22Rv1 (cell line): ENCODE measurements around the gene IRAK4.

ENCODE experiments used
- CTCF ChIP-seq: fragments of 450-650 bp; IDR thresholded peaks from 2 replicates; pipeline ENCODE4 v1.5.1; 2017; ENCODE audit warnings: mild to moderate bottlenecking
- ZFX ChIP-seq: fragments of 450-650 bp; IDR thresholded peaks from 2 replicates; pipeline ENCODE4 v1.6.1; 2017; ENCODE audit warnings: antibody characterized with exemption, borderline replicate concordance

GRCh38 chr12:43824207-43824775 is 65.5 kb downstream of the IRAK4 start:
- TF ChIP-seq CTCF: no peak
- TF ChIP-seq ZFX: no peak
